Breast epithelium (tissue), 4 donors: ENCODE results near the gene ATF5. TPM values are rescaled to one million over a fixed set of nuclear protein-coding genes. Genes with fewer than 3 reads are reported as not detected.

ENCODE experiments used
- DNase-seq, 2 donors: peaks; one replicate each; pipeline ENCODE4 v3.0.0-alpha.2; 2019; ENCODE audit warnings: low spot score in 2 of 2
- H3K27ac ChIP-seq, 2 donors: fragments of 200-600 bp; sonication (generic) in 1 of 2; one replicate each; pipeline ENCODE4 v1.5.1; 2016 to 2019; ENCODE audit warnings: mild to moderate bottlenecking in 1 of 2
- H3K27me3 ChIP-seq, 2 donors: fragments of 200-600 bp; sonication (generic) in 1 of 2; one replicate each; pipeline versions ENCODE4 v1.5.1 to v1.6.0; 2017 to 2019; ENCODE audit warnings: control low read depth in 1 of 2, mild to moderate bottlenecking in 1 of 2
- H3K36me3 ChIP-seq: fragments of 200-600 bp; one replicate; pipeline ENCODE4 v1.5.1; 2019
- H3K4me1 ChIP-seq, 2 donors: fragments of 200-600 bp; sonication (generic); one replicate each; pipeline ENCODE4 v1.5.1; 2016 to 2019; ENCODE audit warnings: control low read depth in 1 of 2
- H3K4me3 ChIP-seq, 3 donors: fragments of 200-600 bp; sonication (generic); 1 replicate in 2 of 3; 2 replicates in 1 of 3; pipeline ENCODE4 v1.5.1; 2016 to 2019; ENCODE audit warnings: mild to moderate bottlenecking in 3 of 3, moderate library complexity in 2 of 3
- H3K9me3 ChIP-seq, 2 donors: fragments of 200-600 bp; sonication (generic) in 1 of 2; one replicate each; pipeline ENCODE4 v1.5.1; 2016 to 2019; ENCODE audit warnings: control low read depth in 1 of 2
- CTCF ChIP-seq, 3 donors: fragments of 450-650 bp; IDR thresholded peaks; one replicate each; pipeline ENCODE4 v1.5.1; 2016 to 2017; ENCODE audit warnings: antibody characterized with exemption in 3 of 3, mild to moderate bottlenecking in 3 of 3, moderate library complexity in 3 of 3
- POLR2A ChIP-seq: fragments of 450-650 bp; IDR thresholded peaks from one replicate; pipeline ENCODE4 v1.6.1; 2016; ENCODE audit warnings: antibody characterized with exemption, mild to moderate bottlenecking, moderate library complexity
- POLR2AphosphoS5 ChIP-seq, 3 donors: sonication (generic); formaldehyde crosslinking; IDR thresholded peaks; one replicate each; pipeline ENCODE4 v1.6.1; 2017; ENCODE audit warnings: antibody characterized with exemption in 3 of 3
- intact Hi-C: fragments of 100-400 bp; cut with DNase I; formaldehyde crosslinking; loops from one replicate; pipeline ENCODE4 v1.15.1; 2023; ENCODE audit warnings: low total_unique reads
- total RNA-seq, 3 donors: library from RNA; depleted of rRNA; stranded (reverse); fragments of >200 nt; gene quantifications; one replicate each; pipeline ENCODE4 v1.1.0, GENCODE V29; 2016

Gene ATF5
- total RNA-seq, 3 donors from 2014 or later = 5.9 to 20.0 (median 8.2) TPM

- no peaks in the 10 kb centered on the region for H3K36me3 ChIP-seq
- intact Hi-C loops = no loop called here
- H3K4me1 ChIP-seq = no peaks in the 10 kb centered on the region
- TF ChIP-seq POLR2AphosphoS5 (IDR thresholded peaks at IDR 0.05) (no peak), CTCF (IDR thresholded peaks at IDR 0.05) (no peak), POLR2A (no peak)
- no peaks in the 10 kb centered on the region for H3K27me3 ChIP-seq
- DNase-seq = no peak
- H3K9me3 ChIP-seq = no peaks in the 10 kb centered on the region
- H3K4me3 ChIP-seq = no peak overlapping the region
- H3K27ac ChIP-seq = no peak overlapping the region
Measured at GRCh38 chr19:49891393-49891792, 37.6 kb upstream of the ATF5 start.

GRCh38 chr19:49892716-49893115 is 36.3 kb upstream of the ATF5 start:
- TF ChIP-seq POLR2AphosphoS5 (IDR thresholded peaks at IDR 0.05) (no peak), CTCF (IDR thresholded peaks at IDR 0.05) (no peak), POLR2A (no peak)
- DNase-seq = no peak
- H3K36me3 ChIP-seq = no peaks in the 10 kb centered on the region
- intact Hi-C loops = no loop called here
- H3K4me3 ChIP-seq = no peak overlapping the region
- no peak overlapping the region for H3K27ac ChIP-seq
- H3K4me1 ChIP-seq = no peaks in the 10 kb centered on the region
- no peaks in the 10 kb centered on the region for H3K27me3 ChIP-seq
- H3K9me3 ChIP-seq = no peaks in the 10 kb centered on the region

GRCh38 chr19:49894011-49894664 is 34.9 kb upstream of the ATF5 start:
- no peak for DNase-seq
- H3K27ac ChIP-seq = no peak overlapping the region
- no peak overlapping the region for H3K4me3 ChIP-seq
- TF ChIP-seq POLR2A = no peak
- TF ChIP-seq CTCF (IDR thresholded peaks at IDR 0.05) = no peak
- no peak for TF ChIP-seq POLR2AphosphoS5 (IDR thresholded peaks at IDR 0.05)
- no peaks in the 10 kb centered on the region for H3K4me1 ChIP-seq
- no peaks in the 10 kb centered on the region for H3K27me3 ChIP-seq
- intact Hi-C loops = no loop called here
- H3K9me3 ChIP-seq = no peaks in the 10 kb centered on the region
- no peaks in the 10 kb centered on the region for H3K36me3 ChIP-seq

DNA sequence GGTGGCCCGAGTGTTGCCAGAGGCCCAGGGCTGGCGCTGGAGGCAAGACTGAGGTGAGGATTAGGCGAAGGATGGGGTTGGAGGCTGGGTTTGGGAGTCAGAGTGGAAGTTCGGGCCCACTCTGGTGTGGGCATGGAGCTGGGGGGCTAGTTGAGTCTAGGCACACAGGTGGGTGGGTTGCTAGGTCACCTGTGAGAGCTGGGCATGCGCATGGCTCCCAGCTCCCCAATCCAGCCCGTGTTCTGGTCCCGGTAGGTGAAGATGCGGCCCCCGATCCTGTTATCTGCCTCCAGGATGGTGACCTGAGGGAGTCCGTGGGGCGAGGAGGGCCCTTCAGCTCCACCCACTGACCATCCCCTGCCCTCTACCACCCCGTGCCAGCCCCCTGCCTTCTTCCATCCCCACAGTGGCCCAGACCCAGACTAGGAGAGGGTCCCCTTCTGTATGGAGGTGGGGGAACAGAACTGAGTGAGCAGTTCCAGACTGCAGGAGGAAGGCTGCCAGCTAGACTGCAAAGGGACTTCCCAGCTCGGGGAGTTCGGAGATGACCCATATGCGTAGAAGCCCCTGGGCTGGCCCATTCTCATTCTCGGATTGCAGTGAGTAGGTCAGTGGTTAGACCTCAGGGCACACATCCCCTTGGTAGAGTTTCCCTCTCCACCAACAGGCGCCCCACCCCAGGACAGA is 34.0 kb upstream of the ATF5 start:
- TF ChIP-seq CTCF (IDR thresholded peaks at IDR 0.05) (no peak), POLR2A (no peak), POLR2AphosphoS5 (IDR thresholded peaks at IDR 0.05) (no peak)
- H3K36me3 ChIP-seq = no peaks in the 10 kb centered on the region
- DNase-seq = no peak
- no peaks in the 10 kb centered on the region for H3K27me3 ChIP-seq
- no peaks in the 10 kb centered on the region for H3K4me1 ChIP-seq
- no peak overlapping the region for H3K27ac ChIP-seq
- intact Hi-C loops = no loop called here
- no peaks in the 10 kb centered on the region for H3K9me3 ChIP-seq
- no peak overlapping the region for H3K4me3 ChIP-seq

DNA sequence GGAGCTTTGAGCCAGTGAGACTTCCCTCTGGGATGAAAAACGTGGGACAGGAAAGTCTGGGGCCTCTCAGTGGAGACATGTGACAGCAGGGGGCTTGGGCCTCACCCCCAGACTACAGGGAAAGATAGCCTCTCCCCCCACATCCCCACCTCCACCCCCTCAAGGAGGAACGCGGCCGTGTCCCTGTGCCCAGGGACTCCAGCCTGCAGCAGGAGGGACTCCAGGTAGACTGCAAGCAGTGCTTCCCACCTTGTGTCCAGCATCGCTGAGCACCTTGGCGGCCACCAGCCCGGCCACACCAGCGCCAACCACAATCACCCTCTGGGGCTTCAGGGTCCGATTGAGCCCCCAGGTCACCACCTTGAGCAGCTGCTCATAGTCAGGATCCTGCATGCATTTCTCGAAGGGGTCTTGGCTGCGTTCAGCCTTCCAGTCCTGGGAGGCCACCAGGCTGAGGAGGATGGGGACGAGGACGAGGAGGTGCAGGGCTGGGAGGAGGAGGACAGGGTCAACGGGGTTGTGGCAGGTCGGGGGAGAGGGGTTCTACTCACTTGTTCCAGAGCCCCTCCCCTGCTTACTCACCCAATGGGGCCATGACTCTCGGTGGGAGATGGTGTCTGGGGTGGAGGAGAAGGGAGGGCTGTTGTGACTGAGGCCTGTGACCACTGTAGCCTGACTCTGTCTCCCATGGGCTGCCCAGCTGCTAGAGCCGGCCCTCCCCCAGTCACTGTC is 33.3 kb upstream of the ATF5 start:
- H3K36me3 ChIP-seq = no peaks in the 10 kb centered on the region
- no peak for DNase-seq
- TF ChIP-seq POLR2AphosphoS5 (IDR thresholded peaks at IDR 0.05) = no peak
- no peak for TF ChIP-seq CTCF (IDR thresholded peaks at IDR 0.05)
- no peak for TF ChIP-seq POLR2A
- peak overlapping the region in 1 of 2 donors; percentile 71 for H3K27ac ChIP-seq
- H3K4me1 ChIP-seq = no peaks in the 10 kb centered on the region
- H3K27me3 ChIP-seq = no peaks in the 10 kb centered on the region
- no peak overlapping the region for H3K4me3 ChIP-seq
- H3K9me3 ChIP-seq = no peaks in the 10 kb centered on the region
- intact Hi-C loops = no loop called here
